NCI-H524 (cell line): ENCODE results near the gene EID3.

ENCODE experiments used
- DNase-seq, 2 experiments: peaks; one replicate each; lab custom pipeline; 2025; lab: John Stamatoyannopoulos, UW

EID3 gene

DNA sequence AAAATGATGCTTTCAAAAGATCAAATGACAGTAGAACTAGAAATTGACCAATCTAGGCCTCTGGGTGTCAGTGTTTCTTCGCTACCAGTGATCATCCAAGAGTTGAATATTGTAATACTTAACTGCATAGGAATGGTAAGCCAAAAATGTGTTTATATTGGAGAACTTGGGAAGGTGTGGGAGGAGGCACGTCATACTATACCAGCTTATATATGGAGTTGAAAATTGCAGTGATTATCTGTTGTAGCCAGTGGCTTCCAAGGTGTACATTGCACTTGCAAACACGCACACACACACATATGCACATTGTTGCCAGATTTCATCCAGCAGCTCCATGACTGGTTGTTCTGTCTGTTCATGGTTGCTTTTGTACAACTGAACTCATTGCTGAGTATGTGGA lies 36.1 kb downstream of the EID3 start:
- DNase-seq: no peak

DNA sequence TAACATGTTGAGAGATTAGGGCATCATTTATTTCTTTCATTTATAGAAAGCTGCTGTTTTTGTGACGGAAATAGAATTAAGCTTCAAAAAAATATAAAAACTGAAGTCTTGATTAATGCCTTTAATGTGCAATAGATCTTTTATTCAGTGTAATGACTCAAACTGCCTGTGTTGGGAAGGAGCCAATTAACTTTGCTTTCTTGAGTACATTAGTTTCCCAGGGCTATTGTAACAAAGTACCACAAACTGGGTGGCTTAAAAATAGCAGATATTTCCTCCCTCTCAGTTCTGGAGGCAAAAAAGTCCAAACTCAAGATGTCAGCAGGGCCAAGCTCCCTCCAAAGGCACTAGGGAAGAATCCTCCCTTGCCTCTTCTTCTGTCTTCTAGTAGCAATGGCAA lies 36.6 kb downstream of the EID3 start:
- DNase-seq: no peak

DNA sequence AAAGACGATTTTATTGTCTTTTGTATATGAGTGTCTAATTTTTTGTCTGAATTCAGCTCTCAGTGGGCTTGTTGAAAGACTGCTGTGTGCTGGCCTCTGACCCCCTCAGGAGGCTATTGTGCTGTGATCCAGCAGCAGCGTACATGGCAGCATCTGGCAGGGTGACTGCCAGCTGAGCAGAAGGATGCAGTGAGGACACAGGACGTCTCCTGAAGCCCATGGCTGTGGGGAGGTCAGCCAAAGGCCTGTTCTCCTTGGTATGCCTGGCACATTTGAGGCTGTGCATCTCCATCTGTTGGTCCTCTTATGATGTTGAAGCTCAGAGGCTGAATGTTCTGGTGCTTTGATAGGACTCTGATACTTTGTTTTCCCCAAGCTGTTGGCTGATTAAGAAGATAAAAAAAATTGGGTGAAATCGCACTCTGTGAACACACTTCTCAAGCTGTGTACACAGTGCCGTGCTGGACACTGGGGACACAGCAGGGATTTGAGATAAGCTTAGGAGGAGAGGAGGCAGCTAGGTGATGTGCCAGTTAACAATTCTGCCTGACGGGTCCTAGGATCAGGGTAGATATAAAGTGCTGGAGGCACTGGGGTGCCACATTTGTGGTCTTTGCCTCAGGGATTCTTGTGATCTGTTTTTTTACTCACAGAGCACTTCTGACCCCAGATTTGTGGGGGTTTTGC lies 37.5 kb downstream of the EID3 start:
- DNase-seq: no peak

DNA sequence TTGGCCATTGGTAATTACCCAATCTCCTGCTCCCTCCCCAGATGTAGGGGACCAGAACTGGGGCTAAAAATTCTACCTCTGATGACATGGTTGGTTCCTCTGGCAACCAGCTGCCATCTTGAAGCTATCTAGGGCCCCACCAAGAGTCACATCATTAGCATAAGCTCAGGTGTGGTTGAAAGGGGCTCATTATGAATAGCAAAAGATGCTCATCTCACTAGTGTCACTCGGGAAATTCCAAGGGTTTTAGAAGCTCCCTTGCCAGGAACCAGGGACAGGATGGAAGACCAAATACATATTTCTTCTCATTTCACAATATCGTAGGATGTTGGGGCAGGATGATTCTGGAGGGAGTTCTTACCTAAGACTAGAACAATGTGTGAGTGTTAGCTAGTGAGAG lies 38.6 kb downstream of the EID3 start:
- DNase-seq: no peak

DNA sequence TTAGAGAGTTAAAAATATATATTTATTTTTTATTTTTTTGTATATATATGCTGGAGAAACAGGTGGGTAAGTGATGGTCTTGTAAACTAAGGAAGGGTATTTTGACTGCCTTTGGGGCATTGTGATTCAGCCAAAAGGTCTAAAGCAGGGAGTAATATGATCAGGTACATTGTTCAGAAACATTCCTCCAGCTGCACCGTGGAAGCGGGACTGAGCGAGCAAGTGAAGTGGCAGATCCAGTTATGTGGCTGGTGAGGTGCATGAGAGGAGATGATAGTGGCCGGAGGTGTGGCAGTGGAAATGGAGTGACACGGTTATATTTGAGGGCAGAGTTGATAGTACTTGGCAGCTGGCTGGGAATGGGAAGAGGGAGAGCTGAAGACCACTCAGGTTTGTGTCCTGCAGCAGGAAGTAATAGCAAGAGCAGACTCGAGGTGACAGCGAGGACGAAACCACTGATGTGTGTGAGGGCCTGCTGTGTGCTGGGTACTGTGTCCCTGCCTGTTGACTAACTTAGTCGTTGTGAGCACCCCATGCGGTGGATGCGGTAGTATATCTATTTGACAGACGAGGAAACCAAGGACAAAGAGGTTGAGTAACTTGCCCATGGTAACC lies 39.2 kb downstream of the EID3 start:
- no peak for DNase-seq

DNA sequence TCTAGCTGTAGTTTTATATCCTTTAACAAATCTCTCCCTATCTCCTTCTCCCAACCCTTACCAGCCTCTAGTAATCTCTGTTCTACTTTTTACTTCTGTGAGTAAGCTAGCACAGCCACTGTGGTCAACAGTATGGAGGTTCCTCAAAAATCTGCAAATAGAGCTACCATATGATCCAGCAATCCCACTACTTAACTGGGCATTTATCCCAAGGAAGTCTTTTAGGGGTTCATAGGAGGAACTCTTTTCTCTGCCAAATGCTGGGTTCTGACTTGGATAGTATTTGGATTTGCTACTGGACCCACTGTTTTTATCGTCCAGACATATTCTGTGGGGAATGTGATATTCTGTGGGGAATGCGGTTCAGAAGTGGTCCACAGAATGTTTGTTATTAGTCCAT lies 41.1 kb downstream of the EID3 start:
- no peak for DNase-seq

DNA sequence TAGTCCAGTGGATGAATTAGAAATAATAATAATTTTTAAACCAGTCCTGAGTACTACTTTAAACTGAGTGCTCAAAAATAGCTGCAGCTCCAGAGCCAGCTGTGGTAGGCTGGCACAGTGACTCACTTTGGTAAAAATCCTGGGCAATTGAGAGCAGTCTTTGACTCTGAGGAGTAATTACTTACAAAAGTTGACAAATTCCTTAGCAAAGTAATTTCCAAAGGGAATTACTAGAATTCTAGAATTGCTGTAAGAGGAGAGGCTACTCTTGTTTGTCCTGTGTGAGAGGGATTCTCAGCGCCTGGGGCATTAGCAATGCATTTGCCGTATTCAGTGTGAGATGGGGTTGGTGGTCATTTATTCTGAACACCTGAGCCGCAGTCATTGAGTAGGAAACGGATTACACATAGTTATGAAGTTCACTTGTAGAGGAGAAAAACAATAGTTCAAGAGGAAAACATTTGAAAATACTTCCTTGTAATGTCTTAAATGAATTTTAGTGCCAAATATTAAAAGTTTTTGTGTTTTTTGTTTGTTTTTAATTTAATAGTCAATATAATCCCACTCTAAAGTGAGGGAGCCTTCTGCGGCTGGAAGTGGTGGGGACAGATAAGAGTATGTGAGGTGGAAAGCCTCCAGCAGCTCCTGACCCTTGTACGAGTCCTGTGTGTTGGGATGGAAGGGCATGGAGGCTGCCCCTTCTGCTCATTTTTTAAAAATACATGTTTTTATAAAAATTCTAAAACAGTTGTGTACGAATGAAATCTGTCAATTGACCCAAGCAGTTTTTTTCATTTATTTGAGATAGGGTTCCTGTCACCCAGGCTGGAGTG lies 41.9 kb downstream of the EID3 start:
- DNase-seq: no peak

DNA sequence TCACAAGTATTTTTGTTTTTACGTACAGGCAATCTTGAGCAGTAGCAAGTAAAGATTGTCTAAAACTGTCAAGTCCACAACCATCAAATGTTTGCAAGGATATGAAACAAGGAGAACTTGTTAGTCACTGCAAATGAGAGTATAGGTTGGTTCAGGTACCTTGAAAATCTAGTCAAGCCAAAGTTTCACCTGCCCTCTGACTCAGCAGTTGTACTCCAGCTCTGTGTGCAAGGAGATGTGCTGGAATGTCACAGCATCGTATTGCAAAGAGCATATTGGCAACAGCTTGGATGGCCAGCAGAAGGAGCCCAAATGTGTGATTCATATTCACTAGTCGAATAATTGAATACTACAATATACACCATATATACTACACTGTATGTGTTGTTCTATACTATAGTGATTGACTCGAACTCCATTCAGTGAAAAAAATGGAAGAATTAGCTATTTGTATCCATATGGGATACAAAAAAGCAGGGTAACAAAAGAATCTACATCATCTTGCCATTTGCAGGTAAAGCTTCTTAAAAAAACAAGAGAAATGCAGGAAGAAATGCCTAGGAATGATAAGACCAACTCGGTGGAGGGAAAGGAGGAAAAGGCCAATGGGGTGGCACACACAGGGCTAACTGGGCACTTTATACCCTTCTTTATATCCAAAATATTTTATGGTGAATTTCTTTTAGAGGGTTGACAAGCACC lies 44.0 kb downstream of the EID3 start:
- no peak for DNase-seq

DNA sequence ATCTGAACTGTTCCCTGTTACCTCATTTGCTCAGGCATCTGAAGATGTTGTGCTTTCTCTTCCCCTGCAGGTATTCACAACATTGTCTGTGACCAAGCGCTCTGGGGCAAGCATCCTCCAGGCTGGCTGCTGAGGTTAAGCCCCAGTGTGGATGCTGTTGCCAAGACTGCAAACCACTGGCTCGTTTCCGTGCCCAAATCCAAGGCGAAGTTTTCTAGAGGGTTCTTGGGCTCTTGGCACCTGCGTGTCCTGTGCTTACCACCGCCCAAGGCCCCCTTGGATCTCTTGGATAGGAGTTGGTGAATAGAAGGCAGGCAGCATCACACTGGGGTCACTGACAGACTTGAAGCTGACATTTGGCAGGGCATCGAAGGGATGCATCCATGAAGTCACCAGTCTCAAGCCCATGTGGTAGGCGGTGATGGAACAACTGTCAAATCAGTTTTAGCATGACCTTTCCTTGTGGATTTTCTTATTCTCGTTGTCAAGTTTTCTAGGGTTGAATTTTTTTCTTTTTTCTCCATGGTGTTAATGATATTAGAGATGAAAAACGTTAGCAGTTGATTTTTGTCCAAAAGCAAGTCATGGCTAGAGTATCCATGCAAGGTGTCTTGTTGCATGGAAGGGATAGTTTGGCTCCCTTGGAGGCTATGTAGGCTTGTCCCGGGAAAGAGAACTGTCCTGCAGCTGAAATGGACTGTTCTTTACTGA lies 44.9 kb downstream of the EID3 start:
- DNase-seq: no peak

DNA sequence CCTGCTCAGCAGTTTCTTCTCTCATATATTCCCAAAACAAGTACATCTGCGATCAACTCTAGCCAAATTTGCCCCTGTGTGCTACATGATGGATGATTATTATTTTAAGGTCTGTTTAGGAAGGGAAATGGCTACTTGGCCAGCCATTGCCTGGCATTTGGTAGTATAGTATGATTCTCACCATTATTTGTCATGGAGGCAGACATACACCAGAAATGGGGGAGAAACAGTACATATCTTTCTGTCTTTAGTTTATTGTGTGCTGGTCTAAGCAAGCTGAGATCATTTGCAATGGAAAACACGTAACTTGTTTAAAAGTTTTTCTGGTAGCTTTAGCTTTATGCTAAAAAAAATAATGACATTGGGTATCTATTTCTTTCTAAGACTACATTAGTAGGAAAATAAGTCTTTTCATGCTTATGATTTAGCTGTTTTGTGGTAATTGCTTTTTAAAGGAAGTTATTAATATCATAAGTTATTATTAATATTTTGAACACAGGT lies 45.5 kb downstream of the EID3 start:
- DNase-seq: no peak

DNA sequence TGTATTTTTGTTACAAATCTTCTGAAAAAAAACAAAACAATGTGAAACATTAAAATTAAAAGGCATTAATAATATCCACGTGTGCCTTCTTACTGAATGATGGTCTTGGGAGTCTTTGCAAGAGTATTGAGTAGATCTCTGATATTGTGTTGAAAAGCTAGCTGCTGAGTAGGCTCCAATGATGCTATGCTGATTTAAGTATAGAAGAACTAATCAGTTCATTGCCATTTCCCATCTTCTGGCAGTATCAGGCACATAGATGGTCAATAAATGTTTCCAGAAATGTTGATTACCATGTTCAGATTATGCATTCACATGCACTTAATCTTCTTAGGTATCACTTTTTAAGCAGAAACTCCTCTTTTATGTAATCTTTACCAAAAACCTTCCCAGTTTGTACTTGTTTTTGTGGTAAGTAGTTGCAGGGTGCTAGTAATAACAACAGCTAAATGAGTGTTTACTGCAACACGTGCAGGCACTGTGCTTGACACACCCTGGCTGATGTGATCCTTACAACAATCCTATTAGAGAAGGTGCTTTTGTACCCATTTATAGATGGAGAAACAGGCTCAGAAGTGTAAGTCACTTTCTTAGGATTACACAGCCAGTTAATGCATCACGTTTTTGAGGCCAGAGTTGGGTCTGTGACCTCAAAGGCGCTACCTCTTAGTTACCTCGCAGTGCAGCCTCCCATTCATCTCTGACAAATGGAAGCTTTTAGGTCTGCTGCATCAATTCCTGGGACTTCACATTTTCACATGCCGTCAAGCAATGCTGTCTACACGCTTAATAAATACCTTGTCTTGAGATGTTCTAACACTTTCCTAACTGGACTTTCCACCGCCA lies 46.9 kb downstream of the EID3 start:
- no peak for DNase-seq

DNA sequence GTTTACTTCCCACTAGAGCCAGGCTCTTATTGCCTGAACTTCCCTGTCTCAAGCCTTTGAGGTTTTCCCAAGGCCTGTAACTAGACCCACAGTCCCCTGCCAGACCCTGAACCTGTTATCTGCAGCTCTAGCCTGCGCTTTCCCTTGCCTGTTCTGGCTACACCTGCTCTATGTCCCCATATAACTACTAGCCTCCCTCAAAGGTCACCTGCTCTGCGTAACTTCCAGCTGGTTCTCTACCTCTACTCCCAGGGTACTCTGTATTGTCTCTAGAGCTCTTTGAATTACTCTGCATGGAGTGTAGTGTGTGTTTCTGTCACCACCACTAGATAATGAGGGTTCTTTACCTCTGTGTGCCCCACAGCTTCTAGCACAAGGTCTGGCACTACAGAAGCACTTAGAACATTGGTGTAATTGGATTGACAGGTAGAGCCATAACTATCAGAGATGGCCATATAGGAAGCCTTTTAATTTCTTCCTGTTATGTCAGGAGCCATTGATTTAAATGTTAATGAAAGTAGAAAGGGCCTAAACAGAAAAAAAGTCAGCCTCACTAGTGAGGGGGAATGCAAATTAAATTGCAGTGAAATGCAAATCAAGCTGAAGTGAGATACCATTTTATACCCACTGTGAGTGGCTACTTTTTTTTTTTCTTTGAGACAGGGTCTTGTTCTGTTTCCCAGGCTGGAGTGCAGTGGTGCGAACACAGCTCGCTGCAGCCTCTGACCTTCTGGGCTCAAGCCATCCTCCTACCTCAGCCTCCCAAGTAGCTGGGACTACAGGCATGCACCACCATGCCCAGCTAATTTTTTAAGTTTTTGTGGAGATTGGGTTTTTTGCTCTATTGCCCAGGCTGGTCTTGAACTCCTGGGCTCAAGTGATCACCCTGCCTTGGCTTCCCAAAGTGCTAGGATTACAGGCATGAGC lies 47.8 kb downstream of the EID3 start:
- no peak for DNase-seq

DNA sequence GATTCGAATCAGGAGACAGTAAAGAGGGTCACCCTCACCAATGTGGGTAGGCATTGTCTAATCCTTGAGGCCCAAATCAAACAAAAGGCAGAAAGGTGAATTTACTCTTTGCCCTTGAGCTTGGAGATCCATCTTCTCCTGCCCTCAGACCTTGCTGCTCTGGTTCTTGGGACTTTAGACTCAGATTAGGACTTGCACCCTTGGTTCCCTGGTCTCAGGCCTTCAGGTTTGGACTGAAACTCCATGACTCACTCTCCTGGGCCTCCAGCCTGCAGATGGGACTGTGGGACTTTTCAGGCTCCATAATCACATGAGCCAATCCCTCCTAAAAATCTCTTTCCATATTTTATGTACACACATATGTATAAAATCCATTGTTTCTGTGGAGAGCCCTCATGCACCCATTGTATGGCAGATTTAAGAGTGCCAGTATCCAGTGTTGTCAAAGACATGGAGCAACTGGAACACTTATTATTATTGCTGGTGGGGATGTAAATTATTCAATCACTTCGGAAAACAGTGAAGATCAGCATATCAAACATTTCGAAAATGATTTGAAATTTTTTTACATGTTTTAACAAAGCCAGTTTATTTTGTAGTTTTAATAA lies 48.7 kb downstream of the EID3 start:
- DNase-seq: no peak

DNA sequence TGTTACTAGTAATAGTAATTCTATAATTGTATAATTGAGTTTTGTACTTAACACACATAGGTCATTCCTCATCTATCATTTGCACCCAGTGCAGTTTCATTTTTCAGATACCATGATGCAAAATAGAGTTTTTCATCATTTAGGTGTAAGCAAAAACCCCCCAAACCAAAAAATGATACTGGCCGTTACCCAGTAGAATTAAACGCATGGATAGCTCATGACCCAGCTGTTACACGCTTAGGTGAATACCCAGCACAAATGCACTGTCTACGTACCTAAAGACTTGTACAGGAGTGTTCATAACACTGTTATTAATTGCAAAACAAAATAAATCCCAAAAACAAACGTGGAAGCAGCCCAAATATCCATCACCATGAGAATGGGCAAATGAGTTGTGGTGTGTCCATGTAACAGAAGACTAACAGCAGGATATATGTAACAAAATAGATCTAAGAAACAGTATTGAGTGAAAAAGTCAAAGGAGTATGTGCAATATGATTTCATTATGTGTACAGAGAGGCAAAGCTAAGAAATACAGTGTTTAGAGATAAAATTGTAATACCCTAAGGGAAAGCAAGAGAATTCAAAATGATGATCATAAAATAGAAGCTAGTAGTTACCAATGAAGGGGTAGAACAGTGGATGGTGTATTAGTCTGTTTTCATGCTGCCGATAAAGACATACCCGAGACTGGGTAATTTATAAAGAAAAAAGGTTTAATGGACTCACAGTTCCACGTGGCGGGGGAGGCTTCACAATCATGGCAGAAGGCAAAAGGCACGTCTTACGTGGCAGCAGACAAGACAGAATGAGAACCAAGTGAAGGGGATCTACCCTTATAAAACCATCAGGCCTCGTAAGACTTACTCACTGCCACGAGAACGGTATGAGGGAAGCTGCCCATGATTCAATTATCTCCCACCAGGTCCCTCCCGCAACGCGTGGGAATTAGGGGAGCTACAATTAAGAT lies 49.8 kb downstream of the EID3 start:
- DNase-seq: no peak

DNA sequence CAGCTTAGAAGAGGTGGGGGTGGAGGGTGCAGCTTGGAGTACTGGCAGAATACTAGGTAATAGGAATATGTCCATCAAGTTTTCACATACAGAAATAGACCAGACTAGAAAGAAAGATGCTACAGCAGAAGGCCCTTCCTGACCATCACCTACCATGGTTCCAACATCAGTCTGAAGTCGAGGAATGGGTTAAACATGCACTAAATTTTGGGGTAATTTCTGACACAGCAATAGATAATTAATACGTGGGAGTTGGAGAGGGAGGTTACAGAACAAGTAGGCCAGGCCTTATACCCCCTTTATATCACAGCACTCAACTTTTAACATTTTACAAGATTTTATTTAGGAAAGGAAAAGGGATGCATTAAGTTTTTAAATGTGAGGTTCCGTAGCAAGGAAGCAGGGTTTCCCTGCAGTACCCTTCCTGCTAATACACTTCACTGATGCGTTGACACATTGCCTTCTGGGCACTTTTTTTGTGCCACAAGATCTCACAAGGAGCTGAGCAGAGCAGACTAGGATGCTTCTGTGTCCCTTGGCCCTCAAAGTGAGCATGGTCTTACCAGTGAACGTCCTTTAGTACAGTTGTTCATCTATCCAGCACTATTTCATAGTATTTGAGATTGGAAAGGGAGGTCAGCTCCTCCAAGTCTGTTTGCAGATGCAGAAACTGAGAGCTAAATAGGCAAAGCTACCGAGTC lies 50.8 kb downstream of the EID3 start:
- no peak for DNase-seq
